HG03565 (cell line): ENCODE measurements around the gene CCDC71L.
"Not testable (repeated sequence)": the region's sequence is repeated elsewhere in the genome, so short reads cannot be mapped to it uniquely, and the experiment has no call there.

Experiments
- ATAC-seq: cut with Tn5 transposase; IDR thresholded peaks from one replicate; pipeline ENCODE4 v1.9.1; 2021; ENCODE audit warnings: mild to moderate bottlenecking, moderate library complexity; ENCODE audit not compliant: unreplicated experiment

The CCDC71L gene

DNA sequence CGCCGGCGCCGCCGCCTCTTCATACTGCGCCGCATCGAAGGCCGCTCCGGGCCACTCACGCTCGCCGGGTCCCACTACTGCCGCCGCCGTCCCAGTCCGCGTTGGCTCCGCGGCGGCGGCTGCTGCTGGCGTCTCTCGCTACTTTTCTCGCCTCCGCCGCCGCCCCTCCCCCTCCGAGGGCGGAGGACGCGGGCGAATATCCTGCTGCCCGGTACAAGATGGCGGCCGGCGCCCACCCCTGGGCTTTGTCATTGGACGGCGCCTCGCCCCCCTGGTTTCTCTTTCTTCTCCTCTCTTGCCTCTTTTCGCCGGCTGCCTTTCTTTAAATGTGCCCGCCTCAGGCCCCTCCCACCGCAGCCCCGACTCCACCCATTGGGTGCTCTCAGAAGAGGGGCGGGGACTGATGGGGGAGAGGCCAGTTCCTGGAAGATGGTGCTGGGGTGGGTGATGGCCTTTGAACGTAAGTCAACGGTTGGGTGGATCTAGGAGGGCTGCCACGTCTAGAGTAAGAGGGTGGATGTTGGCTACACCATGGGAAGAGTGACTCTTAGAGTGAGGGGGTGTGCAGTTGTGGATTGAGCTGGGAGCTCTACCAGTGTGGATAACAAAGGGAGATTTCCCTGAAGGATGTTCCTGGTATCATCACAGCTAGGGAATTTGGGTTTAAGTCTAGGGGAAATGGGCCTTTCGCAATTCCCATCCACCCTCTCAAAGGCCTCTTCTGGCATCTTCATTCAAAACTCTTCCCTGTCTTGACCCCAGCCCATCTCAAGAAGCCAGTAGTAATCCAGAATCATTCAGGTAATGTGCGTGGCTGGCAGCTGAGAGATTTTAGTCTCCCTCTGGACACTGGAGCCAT, at the start of gene CCDC71L:
CCDC71L (minus strand) TSS at position 297 of the 859 bp plus-strand sequence; CDS start at position 35, 262 bp downstream.
- ATAC-seq: peak; percentile 64

DNA sequence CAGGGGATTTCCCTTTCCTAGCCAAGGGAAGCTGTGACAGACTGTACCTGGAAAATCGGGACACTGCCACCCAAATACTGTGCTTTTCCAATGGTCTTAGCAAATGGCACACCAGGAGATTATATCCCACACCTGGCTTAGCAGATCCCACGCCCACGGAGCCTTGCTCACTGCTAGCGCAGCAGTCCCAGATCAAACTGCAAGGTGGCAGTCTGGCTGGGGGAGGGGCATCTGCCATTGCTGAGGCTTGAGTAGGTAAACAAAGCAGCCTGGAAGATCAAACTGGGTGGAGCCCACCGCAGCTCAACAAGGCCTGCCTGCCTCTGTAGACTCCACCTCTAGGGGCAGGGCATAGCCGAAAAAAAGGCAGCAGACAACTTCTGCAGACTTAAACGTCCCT, 48.6 kb upstream of the CCDC71L start:
- not testable (repeated sequence) for ATAC-seq

DNA sequence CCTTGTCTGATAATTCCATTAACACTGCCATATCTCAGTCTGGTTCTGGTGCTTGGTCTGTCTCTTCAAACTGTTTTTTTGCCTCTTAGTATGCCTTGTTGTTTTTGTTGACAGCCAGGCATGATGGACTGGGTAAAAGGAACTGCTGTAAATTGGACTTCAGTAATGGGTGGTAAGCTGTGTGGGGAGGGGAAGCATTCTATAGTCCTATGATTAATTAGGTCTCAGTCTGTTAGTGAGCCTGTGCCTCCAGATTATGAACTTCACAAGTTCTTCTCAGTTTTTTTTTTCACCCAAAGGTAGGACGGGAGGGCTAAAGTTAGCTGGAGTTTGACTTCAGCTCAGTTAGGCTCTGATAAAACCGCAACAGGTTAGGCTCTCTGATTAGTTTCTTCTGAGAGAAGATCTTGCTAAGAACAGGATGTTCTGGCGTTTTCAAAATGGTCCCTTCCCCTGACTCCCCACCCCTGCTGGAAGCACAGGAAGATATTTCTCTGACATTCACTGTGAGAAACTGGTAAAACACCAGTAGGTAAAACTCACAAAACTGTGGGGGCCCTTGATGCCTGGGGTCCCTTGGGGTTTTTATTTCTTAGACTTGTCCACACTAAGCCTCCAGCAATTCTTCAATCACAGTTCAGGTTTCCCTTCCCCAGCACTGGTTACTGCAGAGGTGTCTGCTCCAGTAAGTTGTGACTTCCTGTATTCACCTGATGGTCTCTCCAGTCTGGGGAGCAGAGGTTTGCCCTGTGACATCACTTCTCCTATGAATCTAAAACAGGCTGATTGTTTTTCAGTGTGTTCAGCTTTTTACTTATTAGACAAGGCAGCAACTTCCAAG, 43.3 kb upstream of the CCDC71L start:
- ATAC-seq: no peak

GRCh38 chr7:106693677-106694353, 32.9 kb upstream of the CCDC71L start:
- no peak for ATAC-seq

DNA sequence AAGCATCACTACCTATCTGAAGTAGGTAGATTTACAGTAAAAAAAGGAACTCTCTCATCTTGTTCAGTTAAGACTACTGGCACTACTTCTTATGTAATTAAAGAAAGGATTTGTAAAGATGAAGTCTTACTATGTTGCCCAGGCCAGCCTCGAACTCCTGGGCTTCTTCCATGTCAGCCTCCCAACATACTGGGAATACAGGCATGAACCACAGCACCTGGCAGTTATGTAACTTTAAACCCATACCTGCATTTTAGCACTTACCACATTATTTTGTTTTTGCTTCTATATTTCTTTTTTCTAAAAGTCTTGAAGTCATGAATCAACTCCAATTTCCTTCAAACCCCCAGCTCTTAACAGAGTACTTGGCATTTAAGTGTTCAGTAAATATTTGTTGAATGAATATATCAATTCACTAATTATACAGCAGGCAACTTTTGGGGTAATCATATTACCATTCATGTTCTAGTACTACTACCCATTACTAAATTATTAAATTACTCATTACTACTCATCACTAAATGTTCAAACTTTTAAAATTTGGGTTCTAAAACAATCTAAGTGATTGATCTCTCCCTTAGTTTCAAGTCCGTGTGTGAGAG, 31.6 kb upstream of the CCDC71L start:
- ATAC-seq: no peak

- ATAC-seq: not testable (repeated sequence)
Observed at GRCh38 chr7:106688161-106688560, 27.2 kb upstream of the CCDC71L start.

- no peak for ATAC-seq
Observed at GRCh38 chr7:106683941-106684340, 23.0 kb upstream of the CCDC71L start.

GRCh38 chr7:106681815-106682495, 21.0 kb upstream of the CCDC71L start:
- no peak for ATAC-seq

- ATAC-seq: peak; percentile 56
Observed at GRCh38 chr7:106679153-106679931, 18.4 kb upstream of the CCDC71L start.

- no peak for ATAC-seq
Observed at GRCh38 chr7:106678795-106679152, 17.8 kb upstream of the CCDC71L start.

DNA sequence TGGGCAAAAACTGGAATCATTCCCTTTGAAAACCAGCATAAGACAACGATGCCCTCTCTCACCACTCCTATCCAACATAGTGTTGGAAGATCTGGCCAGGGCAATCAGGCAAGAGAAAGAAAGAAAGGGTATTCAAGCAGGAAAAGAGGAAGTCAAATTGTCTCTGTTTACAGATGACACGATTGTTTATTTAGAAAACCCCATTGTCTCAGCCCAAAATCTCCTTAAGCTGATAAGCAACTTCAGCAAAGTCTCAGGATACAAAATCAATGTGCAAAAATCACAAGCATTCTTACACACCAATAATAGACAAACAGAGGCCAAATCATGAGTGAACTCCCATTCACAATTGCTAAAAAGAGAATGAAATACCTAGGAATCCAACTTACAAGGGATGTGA, 15.5 kb upstream of the CCDC71L start:
- not testable (repeated sequence) for ATAC-seq

- not testable (repeated sequence) for ATAC-seq
Observed at GRCh38 chr7:106673688-106674087, 12.7 kb upstream of the CCDC71L start.

GRCh38 chr7:106671930-106672329, 11.0 kb upstream of the CCDC71L start:
- ATAC-seq: not testable (repeated sequence)

- no peak for ATAC-seq
Observed at GRCh38 chr7:106671160-106671559, 10.2 kb upstream of the CCDC71L start.

DNA sequence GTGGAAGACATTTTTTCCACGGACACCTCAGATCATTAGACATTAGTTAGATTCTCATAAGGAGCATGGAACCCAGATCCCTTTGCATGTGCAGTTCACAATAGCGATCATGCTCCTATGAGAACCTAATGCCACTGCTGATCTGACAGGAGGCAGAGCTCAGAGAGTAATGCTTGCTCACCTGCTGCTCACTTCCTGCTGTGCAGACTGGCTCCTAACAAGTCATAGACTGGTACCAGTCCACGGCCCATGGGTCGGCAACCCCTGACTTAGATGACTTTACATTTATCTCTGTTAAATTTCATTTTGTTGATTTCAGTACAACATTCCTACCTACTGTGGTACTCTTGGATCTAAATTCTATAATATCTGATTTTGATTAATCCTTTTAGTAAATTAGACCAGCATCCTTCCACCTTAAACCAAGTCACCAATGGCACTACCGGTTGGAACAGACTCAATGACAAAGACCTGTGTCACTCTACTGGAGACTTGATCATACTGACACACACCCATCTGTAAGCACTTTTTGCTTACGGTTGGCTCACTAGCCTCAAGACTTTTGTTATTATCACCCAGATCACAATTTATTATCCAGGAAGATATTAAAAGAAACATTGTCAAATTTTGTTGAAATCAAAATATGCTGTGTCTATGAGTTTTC, 8.0 kb upstream of the CCDC71L start:
- ATAC-seq: no peak

DNA sequence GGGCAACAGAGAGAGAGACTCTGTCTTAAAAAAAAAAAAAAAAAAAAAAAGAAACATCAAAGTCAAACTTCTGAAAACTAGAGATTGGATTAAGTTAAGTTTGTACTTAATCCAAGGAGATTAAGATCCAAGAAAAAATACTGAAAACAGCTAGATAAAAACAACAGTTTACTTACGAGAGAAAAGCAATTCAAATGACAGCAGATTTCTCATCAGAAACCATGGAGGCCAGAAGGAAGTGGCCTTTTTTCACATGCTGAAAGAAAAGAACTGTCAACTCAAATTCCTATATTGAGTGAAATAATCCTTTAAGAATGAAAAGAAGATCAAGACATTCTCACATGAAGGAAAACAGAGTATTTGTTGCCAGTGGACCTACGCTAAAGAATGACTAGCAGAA, 5.4 kb upstream of the CCDC71L start:
- no peak for ATAC-seq

DNA sequence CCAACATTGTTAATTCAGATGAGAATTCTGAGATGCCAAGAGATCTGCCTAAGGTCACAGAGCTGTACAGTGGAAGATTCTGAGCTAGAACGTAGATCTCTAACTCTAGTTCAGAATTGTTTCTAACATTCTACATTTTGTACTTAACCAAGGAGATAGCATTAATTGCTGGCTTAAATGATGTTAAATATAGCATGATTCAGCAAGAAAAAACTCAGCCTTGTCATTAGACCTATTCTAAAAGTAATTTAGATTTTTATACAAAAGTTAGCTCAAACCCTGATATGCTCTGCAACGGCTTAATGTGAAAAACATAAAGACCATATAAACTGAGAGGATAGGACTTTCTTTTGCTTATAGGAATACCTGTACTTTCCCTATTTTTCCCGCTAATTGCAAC, 3.4 kb upstream of the CCDC71L start:
- no peak for ATAC-seq

GRCh38 chr7:106659963-106660861, 746 bp downstream of the CCDC71L start:
- peak; percentile 54 for ATAC-seq
